Endothelial cell of umbilical vein (primary cell): ENCODE data around the gene POU2AF3.

Experiments used
- CTCF ChIP-seq, 2 donors: IDR thresholded peaks; 1 replicate in 1 of 2; 2 replicates in 1 of 2; pipeline ENCODE4 v1.5.1; 2011; ENCODE audit warnings: low read length in 2 of 2, mild to moderate bottlenecking in 2 of 2, moderate library complexity in 2 of 2, control low read depth in 1 of 2, inconsistent platforms in 1 of 2, low read depth in 1 of 2; ENCODE audit not compliant: insufficient read depth in 1 of 2; ENCODE audit errors: extremely low read depth in 1 of 2
- MYC ChIP-seq: IDR thresholded peaks from one replicate; pipeline ENCODE4 v1.6.1; 2011; ENCODE audit warnings: mild to moderate bottlenecking, low read depth, low read length
- POLR2A ChIP-seq: IDR thresholded peaks from 2 replicates; pipeline ENCODE4 v1.6.1; 2012; ENCODE audit warnings: low read depth, mild to moderate bottlenecking, control low read depth, low read length

GRCh38 chr11:111306321-111306720 is 8.0 kb downstream of the POU2AF3 start:
- TF ChIP-seq POLR2A (no peak), MYC (no peak), CTCF (IDR thresholded peaks at IDR 0.05; ENCODE audit: extremely low read depth in 1 of 2, insufficient read depth in 1 of 2, low read depth in 1 of 2, low read length in 2 of 2) (no peak)
